Dermis microvascular lymphatic vessel endothelial cell (primary cell): Measurements from ENCODE around the gene CYFIP2. TPM values are rescaled to one million over a fixed set of nuclear protein-coding genes. Genes with fewer than 3 reads are reported as not detected.

Source experiments
- DNase-seq, 2 donors: peaks; one replicate each; pipeline versions ENCODE4 v3.0.0 to v3.0.0-alpha.2; 2010; ENCODE audit warnings: low read depth in 2 of 2
- total RNA-seq: library from RNA; depleted of rRNA; stranded (reverse); fragments of >200 nt; gene quantifications from 2 replicates; pipeline ENCODE4 v1.2.1, GENCODE V29; 2014

The CYFIP2 gene
- total RNA-seq, 1 donor from 2014 or later: 9.5 TPM

DNA sequence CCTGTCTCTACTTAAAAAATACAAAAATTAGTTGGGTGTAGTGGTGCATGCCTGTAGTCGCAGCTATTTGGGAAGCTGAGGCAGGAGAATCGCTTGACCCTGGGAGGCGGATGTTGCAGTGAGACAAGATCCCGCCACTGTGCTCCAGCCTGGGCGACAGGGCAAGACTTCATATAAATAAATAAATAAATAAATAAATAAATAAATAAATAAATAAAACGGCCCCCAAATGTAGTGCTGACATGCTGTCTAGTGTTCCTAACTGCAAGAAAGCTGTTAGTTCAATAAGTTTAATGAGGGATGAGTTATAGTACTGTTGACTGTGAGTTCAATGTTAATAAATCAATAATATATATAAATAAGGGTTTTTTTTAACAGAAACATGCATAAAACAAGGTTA, 7.5 kb upstream of the CYFIP2 start:
- no peak for DNase-seq

DNA sequence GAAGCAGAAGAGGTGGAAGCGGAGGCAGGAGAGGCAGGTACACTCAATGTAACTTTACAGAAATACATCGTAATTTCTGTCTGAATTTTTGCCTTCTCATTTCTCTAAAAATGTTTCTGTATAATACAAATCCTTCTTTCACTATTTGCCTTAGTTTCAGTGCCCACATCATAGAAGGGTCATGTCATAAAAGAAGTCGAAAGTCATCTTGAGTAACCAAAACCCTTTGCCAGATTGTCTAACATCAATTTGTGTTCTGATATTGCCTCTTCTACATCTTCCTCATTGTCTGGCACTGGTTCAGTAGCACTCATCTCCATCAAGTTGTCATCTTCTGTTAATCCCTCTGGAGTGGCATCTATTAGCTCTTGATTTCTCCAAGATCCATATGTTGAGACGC, 6.2 kb upstream of the CYFIP2 start:
- DNase-seq: no peak

DNA sequence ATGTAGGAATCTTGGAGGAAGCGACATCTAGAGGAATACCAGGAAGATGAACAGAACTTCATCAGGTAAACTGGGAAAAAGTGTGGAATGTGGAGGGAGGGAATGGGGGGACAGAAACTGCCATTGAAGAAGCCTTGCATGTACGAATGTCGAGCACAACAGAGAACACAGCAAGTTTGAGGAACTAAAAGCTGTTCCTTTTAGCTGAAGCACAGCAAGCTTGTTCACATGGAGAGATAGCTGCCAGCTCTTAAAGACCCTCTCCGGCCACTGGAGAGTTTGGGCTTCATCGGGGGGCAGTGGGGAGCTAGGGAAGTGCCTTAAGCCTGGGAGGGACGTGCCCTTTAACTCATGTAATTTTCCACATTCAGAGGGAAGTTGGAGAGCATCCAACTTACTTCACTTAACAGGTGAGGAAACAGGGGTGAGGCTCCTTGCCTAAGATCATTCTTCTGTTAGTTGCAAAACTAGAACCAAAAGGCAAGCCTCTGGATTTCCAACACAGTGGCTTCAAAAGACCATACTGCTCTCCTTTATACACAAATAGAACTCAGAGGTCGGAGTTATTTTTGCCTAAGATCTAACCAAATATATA, 2.3 kb upstream of the CYFIP2 start:
- no peak for DNase-seq

DNA sequence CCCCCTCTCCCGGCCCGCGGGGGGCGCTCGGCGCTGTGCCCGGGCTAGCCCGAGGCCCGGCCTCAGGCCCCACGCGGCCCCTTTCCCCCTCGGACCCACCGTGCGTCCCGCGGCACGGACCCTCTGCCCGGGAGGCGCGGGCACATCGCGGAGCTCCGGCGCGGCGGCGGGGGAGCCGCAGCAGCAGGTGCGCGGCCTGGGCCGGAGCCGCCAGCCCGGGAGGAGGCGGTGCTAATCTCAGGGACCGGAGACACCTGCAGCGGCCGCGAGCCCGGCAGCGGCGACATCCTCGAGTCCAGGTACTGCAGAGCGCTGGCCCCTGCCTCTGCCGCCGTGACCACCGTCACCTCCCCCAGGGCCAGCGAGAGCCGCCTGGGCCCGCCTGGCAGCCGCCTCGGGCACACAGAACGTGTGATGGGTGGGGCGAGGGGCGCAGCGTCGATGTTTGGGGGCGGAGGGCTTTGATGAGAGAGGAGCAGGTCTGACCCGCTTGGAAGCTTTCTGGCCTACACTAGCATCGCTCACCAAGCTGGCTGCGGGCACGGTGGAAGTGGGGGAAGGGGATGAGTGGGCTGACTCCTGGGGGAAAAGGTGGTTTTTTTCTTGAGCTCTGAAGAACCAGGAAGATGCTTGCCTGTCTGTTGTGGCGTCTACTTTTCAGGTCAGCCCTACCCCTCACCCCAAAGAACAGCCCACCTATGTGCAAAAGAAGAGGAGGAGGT, 524 bp downstream of the CYFIP2 start:
- DNase-seq: no peak

DNA sequence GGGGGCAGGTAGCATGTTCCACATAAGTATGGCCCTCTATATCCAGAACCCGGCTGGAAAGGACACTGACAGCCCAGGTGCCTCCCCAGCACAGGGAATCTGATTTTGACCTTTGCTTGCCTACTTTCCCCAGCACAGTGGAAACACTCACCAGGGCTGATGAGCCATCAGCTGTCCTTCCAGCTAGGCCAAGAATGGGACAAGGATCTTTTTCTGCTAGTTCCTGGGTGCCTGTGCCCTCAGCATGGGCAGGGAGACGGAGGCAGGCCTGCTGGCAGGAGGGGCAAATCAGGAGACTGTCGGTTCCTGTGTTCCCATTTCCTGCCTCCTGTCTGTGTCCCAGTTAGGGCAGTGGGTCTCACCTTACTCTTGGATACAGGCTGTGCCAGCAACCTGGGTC, 1.1 kb downstream of the CYFIP2 start:
- no peak for DNase-seq

DNA sequence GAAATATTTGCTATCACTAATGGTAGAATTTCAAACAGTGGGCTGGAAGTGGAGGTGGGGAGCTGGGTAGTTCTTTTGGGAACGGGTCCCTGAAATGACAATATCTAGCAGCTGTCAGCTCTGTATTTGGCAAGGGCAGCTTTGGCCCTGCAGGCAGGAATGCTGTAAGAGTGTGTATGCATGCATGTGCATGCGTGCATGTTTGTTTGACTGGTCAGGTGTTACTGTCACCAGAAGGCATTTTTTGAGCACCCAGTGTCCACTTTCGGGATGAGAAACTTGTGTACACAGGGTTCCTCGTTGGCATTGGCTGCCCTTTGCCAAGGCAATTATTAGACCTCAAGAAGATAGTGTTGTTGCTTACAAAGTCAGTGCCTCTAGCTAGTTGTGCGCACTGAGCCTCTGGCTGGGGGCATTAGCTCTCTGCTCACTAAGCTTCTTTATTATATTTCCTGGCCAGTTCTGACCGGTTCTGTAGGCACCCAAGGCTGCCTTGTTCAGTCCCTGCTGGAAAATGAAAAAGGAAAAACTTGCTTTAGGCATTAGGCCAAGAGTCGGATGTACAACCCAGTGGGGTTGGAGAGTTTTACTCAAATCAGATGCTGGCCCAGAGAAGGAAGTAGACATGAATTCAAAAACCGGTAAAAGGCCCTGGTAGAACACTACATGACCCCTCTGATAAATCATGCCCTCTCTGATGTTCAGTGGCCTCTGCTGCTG, 2.0 kb downstream of the CYFIP2 start:
- DNase-seq: no peak

DNA sequence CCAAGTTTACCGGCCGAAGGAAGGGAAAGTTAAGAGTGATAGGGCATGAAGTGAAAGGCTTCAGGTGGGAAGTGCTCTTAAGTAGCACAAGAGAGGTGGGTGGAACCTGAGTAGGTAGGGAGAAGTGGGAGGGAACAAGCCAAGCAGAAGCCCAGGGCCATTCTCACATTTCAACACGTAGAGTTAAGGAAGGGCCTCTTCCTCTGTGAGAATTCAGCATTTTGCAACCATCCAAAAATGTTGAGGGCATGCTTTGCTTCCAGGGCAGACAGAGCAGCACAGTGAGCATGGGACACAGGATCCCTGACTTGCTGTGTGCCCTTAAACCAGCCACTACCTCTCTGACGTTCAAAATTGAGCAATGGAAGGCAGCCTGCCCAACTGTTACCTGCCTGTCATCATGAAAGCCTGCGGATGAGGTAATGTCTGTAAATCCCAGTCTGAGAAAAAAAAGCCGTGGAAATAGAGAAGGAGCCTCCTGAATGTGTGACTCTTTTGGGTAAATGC, 3.3 kb downstream of the CYFIP2 start:
- DNase-seq: no peak

DNA sequence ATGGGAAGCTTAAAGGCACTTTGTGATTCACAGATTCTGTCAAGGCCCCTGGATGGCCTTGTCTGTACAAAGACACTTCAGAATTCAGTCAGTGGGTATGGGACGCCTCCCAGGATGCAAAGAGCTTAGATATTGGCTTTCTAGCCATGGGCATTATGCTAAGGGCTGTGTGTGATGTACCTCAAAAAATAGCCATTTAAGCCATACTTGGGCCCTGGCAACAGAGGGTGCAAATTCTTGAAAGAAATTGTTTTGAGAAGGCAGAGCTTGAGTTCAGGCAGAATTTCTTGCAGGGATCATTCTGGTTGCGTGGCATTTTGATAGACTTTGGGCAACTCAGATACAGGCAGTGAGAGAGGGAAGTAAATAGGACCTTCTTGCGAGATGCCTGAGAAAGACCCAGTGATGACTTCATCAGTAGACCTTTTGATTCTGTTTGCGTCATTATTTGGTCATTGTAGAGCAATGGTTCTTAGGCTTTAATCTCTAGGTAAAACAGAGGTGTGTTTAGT, 3.9 kb downstream of the CYFIP2 start:
- no peak for DNase-seq

DNA sequence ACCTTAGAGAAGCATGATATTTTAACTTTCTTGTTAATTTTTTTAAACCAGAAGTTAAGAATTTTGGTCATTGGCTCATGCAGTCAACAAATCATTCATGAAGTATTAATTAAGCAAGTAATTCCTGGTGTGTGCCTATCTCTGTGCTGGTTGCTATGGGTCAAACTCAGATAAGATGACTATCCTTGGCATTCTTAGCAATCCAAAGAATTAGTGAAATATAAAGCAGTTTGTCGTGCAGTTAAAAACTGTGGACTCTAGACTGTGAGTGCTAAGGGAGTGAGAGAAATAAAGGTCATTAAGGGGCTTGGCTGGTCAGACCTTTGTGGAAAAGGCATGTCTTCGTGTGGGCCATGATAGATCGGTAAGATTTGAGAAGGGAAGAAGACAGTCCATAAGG, 4.8 kb downstream of the CYFIP2 start:
- no peak for DNase-seq

DNA sequence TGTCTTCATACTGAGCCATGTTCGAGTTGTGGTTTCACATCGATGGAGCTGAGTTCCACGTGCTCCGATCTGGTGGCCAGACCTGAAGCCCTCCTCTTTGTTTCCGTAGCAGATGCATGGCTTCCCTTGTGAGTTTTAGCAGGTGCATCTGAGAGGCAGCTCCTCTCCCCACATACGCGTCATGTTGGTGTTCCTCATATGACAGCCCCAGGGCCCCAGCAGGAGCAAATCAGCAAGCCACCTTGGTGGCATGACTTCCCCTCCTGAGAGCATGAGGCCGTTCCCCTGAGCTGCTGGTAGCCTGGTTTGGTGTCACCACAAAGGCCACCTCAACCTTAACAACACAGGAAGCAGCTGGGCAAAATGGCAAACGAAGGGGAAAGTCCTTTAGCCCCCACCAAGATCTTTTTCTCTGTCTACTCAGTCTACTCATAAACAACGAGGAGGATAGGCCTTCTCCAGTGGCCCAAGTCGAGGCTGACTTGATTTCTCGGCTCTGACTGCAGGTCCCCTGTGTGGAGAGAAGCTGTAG, 5.9 kb downstream of the CYFIP2 start:
- DNase-seq: no peak

DNA sequence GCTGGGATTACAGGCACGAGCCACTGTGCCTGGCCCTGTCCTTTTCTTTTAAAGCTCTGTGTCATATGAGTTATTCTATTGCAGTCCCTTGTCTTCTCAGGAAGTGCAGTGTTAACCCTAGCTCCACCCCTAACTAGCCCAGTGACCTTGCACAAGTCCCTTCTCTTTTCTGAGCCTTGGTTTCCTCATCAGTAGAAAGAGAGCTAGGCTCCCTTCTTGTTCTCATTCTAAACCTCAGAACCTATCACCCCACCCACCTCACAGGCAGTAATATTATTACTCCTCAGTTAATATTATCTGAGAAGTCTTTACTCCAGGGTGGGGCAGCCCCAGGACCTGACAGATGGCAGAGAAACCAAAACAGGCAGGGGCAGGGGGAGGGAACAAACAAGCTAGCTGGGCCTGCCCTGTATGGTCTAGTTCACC, 7.2 kb downstream of the CYFIP2 start:
- no peak for DNase-seq

DNA sequence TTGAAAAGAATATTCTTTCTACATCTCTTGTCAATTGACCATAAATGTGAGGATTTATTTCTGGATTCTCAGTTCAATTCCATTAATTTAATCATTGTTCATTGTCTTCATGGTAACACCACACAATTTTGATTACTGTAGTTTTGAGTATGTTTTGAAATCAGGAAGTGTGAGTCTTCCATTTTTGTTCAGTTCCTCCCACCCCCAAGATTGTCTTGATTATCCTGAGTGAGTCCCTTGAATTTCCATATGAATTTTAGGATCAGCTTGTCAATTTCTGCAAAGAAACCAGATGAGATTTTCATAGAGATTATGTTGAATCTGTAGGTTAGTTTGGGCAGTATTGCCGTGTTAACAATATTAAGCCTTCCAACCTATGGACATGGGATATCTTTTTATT, 9.5 kb downstream of the CYFIP2 start:
- DNase-seq: no peak

DNA sequence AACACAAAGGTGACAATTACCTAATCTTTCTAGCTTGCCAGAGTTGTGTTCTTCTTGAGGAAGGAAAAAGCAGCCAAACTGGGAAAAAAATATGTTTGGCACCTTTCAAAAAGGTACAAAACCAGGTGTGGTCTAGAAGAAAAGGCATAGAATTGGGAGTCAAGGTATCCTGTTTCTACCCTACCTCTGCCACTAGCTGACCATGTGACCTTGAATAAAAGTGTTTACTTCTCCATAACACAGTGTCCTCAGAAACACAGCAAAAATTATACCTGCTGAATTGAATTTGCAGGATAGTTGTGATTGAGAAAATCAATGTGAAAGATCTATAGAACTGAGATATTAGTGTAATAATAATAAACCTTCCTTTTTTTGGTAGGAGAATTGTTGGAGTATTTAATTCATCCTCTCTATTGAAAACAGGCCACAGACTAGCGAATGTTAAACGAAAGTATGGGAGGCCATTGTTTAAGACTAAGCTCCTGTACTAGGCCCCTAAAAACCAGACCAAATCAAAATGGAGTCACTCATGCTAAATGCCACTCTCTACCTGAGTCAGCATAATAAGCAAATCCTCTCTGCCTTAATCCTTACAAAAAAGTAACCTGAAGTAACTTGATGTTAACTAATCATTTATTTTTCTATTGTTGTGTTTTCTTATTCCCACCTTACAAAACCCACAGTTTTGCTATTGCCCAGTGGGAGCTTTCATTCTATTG, 12.6 kb downstream of the CYFIP2 start:
- DNase-seq: no peak

DNA sequence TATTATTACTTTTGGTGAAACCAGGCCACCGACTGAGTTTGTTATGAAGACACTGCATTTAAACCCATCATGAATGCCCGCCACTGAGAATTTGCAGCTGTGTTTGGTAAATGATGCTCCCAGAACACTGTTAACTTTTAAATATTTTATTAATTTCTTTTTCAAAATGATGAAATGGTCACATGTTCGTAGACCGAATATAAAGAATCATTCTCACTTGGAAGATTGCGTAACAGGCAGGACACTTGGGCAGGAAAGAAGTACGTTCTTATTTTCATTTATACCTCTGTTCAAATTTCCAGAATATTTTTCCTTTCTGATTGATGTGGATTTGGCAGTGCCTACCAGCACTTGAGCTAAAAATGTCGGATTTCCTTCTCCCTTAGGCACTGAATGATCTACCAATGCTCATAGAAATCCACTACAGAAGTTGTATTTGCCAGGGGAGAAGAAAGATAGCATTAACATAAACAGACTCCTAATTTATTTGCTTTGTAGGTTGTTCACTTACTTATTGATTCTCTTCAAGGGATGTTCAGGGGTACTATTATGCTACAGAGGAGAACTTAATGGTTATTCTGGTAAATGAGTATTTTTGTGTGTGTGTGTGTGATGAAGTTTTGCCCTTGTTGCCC, 13.8 kb downstream of the CYFIP2 start:
- no peak for DNase-seq

DNA sequence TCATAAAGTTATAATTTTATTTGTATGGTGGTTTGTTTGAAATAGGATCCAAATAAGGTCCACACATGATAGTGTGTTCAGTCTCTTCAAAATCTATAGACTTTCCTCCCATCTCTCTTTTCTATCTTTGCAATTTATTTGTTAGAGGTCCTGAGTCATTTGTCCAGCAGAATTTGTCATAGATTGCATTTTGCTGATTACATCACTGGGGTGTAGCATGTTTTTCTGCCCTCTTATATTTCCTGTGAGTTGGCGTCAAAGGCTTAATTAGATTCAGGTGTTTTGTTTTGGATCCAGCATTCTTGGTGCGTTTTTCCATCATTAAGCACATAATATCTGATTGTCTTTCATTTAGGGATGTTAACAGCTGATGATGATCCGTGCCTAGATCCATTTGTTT, 15.0 kb downstream of the CYFIP2 start:
- no peak for DNase-seq

DNA sequence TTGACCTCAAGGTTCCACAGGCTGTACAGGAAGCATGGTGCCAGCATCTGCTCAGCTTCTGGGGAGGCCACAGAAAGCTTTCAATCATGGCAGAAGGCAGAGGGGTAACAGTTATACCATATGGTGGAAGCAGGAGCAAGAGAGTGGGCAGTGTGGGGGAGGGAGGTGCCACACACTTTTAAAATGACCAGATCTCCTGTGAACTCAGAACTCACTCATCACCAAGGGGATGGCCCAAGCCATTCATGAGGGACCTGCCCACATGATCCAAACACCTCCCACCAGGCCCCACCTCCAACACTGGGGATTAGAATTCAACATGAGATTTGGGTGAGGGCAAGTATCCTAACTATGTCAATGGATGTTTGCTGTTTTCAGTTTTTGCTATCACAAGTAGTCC, 16.2 kb downstream of the CYFIP2 start:
- DNase-seq: no peak

DNA sequence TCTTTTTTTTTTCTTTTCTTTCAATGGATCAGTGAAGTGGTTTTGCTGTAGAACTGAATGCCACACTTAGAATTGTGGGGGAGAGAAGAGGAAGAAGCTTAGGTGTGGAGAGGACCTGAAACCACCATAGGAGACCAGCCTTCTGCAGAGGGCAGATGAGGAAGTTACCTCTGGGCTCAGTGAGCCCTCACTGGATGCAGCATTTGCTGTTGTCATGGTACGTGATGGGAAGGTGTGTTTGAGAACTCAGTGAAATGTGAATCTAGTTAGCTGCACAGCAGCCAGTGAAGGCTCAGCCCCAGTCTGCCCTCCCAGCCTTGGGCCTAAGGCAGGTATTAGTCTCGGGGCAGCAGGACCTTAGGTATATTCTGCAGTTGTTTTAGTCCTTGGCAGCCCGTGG, 17.5 kb downstream of the CYFIP2 start:
- DNase-seq: no peak

DNA sequence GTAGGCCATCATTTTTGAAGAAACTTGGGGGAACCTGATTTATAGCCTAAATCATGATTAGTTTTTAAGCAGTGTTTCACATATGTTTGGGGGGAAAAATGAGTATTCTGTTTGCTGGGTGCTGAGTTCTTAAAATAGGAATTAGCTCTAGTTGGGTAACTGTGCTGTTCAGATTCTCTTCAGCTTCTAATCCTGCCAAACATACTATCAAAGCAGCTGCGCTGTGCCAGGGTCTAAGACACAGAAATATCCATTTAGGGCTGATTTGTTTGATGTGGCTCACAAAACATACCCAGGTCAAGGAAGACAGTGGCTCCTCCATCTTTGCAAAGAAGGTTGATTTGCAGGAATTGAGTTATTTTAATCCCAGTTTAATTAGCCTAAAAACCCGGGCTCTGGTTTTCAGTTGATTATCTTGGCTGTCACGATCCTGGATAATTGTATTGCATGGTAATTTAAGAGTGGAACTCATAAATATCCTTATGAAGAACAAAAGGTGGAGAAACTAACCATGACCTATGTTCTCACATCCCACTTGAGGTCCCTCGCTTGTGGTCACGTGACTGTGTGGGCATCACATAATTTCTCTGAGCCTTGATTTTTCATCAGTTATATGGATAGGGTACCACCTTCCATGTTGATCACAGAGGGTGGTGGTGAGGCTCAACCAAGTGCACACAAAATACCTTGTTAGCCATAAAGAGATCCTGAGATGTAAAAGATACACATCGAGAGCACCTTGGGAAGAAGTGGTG, 18.7 kb downstream of the CYFIP2 start:
- no peak for DNase-seq

DNA sequence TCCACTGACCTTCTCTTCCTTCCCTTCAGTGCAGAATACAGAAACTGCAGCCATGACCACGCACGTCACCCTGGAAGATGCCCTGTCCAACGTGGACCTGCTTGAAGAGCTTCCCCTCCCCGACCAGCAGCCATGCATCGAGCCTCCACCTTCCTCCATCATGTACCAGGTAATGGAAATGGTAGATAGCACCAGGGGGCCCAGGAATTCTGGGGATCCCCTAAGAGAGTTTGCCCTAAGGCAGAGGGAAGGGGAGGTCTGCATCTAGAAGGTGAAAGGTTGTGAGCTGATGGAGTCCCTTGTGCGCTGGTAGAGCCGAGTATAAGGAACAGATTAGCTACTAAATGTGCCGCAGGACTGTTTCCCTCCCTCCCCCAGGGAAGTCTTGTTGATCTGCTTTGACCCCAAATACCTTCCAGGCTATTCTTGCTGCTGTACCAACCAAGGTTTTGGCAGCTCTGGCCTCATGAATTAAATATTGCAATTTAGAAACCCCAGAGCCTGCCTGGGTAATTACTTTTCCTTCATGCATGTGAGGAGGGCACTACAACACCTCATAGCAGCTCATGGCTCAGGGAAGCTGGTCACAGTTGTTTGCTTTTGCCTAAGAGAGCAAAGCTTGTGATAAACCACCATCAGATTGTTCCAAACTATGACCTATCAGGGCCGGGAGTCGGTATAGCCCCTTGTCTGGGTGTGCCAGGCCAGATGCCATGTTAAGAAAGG, 19.6 kb downstream of the CYFIP2 start:
- no peak for DNase-seq

DNA sequence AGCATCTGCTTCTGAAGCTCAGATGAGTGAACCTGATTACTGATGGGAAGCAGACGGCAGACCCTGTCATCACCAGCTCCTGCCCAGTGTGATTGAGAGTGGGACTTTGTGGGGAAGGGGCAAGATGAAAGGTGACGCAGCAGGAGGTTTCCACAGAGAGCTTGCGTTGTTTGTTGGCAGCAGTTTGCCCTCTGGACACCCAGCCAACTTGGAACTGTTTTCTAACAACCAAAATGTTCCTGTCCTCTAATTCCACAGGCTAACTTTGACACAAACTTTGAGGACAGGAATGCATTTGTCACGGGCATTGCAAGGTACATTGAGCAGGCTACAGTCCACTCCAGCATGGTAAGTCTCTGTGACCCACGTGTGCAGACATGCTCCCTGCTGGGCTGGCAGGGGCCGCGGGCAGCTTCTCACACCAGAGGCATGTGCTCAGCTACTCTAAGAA, 20.9 kb downstream of the CYFIP2 start:
- DNase-seq: no peak
